ENCODE measurements around the gene DLG2. TPM values are rescaled to one million over a fixed set of nuclear protein-coding genes. Genes with fewer than 3 reads are reported as not detected.

The DLG2 gene
- polyA plus RNA-seq, 3 donors, result 0.24 to 0.39 TPM; not detected in 1

GRCh38 chr11:83441601-83442000, 2185.5 kb downstream of the DLG2 start:
- no peaks in the 10 kb centered on the region for H3K79me2 ChIP-seq (ENCODE audit: insufficient read depth, low read length)
- WGBS (ENCODE audit: insufficient coverage), result no CpG with 5 or more reads among the region's 2 CpGs
- no peaks in the 10 kb centered on the region for H3K36me3 ChIP-seq (replicated peaks in 1 of 2; ENCODE audit: control insufficient read depth in 1 of 2, insufficient read depth in 2 of 2, low read length in 2 of 2)
- Mint-ChIP-seq H3K27ac (no peak overlapping the region), H3K9me3 (peaks cover 0 to 4% (median 2%) of the 10 kb centered on the region in 7 donors), H3K4me3 (no peak overlapping the region), H3K27me3 (ENCODE audit: low read depth in 3 of 3) (peaks cover 0 to 2% (median 2%) of the 10 kb centered on the region in 3 donors), H3K4me1 (peaks cover 2% of the 10 kb centered on the region), H3K36me3 (no peaks in the 10 kb centered on the region)
- H3K4me3 ChIP-seq (replicated peaks in 1 of 3; ENCODE audit: low read depth in 2 of 3, low read length in 3 of 3), result no peak overlapping the region
- no peak overlapping the region for H3K27ac ChIP-seq (ENCODE audit: low read depth in 1 of 2, low read length in 2 of 2)
- no peaks in the 10 kb centered on the region for H3K9me3 ChIP-seq (replicated peaks in 1 of 2; ENCODE audit: control insufficient read depth in 1 of 2, insufficient read depth in 1 of 2, low read length in 2 of 2)
- H2AFZ ChIP-seq (ENCODE audit: insufficient read depth, low read depth, low read length, poor library complexity, severe bottlenecking), result no peak overlapping the region
- H3K9ac ChIP-seq (ENCODE audit: insufficient read depth, low read length, poor library complexity, severe bottlenecking), result no peak overlapping the region
- H3K4me1 ChIP-seq (ENCODE audit: control insufficient read depth in 1 of 2, insufficient read depth in 2 of 2, low read length in 2 of 2), result no peaks in the 10 kb centered on the region
- no peaks in the 10 kb centered on the region for H3K27me3 ChIP-seq (ENCODE audit: control insufficient read depth in 2 of 2, insufficient read depth in 2 of 2, low read length in 2 of 2)
- intact Hi-C loops (cut with micrococcal nuclease), result no loop called here
- TF ChIP-seq CTCF (IDR thresholded peaks at IDR 0.05), result no peak
- no peak overlapping the region for H3K4me2 ChIP-seq (replicated peaks; ENCODE audit: extremely low read depth, low read length, poor library complexity, severe bottlenecking)
- DNase-seq, result no peak
- H4K20me1 ChIP-seq (ENCODE audit: insufficient read depth, low read length), result no peaks in the 10 kb centered on the region

GRCh38 chr11:83441171-83441570, 2186.0 kb downstream of the DLG2 start:
- H3K9me3 ChIP-seq (replicated peaks in 1 of 2; ENCODE audit: control insufficient read depth in 1 of 2, insufficient read depth in 1 of 2, low read length in 2 of 2), result no peaks in the 10 kb centered on the region
- no peaks in the 10 kb centered on the region for H4K20me1 ChIP-seq (ENCODE audit: insufficient read depth, low read length)
- TF ChIP-seq CTCF (IDR thresholded peaks at IDR 0.05), result no peak
- no peaks in the 10 kb centered on the region for H3K36me3 ChIP-seq (replicated peaks in 1 of 2; ENCODE audit: control insufficient read depth in 1 of 2, insufficient read depth in 2 of 2, low read length in 2 of 2)
- no peaks in the 10 kb centered on the region for H3K79me2 ChIP-seq (ENCODE audit: insufficient read depth, low read length)
- Mint-ChIP-seq H3K4me1 (peaks cover 2% of the 10 kb centered on the region), H3K36me3 (no peaks in the 10 kb centered on the region), H3K4me3 (no peak overlapping the region), H3K9me3 (peaks cover 0 to 4% (median 2%) of the 10 kb centered on the region in 7 donors), H3K27me3 (ENCODE audit: low read depth in 3 of 3) (peaks cover 0 to 2% (median 2%) of the 10 kb centered on the region in 3 donors), H3K27ac (no peak overlapping the region)
- intact Hi-C loops (cut with micrococcal nuclease), result no loop called here
- no peak overlapping the region for H2AFZ ChIP-seq (ENCODE audit: insufficient read depth, low read depth, low read length, poor library complexity, severe bottlenecking)
- H3K27me3 ChIP-seq (ENCODE audit: control insufficient read depth in 2 of 2, insufficient read depth in 2 of 2, low read length in 2 of 2), result no peaks in the 10 kb centered on the region
- no peak for DNase-seq
- H3K9ac ChIP-seq (ENCODE audit: insufficient read depth, low read length, poor library complexity, severe bottlenecking), result no peak overlapping the region
- H3K27ac ChIP-seq (ENCODE audit: low read depth in 1 of 2, low read length in 2 of 2), result no peak overlapping the region
- WGBS (ENCODE audit: insufficient coverage), result no CpG with 5 or more reads among the region's 4 CpGs
- H3K4me2 ChIP-seq (replicated peaks; ENCODE audit: extremely low read depth, low read length, poor library complexity, severe bottlenecking), result no peak overlapping the region
- no peaks in the 10 kb centered on the region for H3K4me1 ChIP-seq (ENCODE audit: control insufficient read depth in 1 of 2, insufficient read depth in 2 of 2, low read length in 2 of 2)
- no peak overlapping the region for H3K4me3 ChIP-seq (replicated peaks in 1 of 3; ENCODE audit: low read depth in 2 of 3, low read length in 3 of 3)

All from CD14-positive monocyte (primary cell).